Fibroblast of upper back skin (primary cell): ENCODE measurements around the gene RGR.
"Not testable (repeated sequence)": the region's sequence is repeated elsewhere in the genome, so short reads cannot be mapped to it uniquely, and the experiment has no call there.

ENCODE experiments used
- DNase-seq: peaks from one replicate; pipeline ENCODE4 v3.0.0-alpha.2; 2013

RGR gene

DNA sequence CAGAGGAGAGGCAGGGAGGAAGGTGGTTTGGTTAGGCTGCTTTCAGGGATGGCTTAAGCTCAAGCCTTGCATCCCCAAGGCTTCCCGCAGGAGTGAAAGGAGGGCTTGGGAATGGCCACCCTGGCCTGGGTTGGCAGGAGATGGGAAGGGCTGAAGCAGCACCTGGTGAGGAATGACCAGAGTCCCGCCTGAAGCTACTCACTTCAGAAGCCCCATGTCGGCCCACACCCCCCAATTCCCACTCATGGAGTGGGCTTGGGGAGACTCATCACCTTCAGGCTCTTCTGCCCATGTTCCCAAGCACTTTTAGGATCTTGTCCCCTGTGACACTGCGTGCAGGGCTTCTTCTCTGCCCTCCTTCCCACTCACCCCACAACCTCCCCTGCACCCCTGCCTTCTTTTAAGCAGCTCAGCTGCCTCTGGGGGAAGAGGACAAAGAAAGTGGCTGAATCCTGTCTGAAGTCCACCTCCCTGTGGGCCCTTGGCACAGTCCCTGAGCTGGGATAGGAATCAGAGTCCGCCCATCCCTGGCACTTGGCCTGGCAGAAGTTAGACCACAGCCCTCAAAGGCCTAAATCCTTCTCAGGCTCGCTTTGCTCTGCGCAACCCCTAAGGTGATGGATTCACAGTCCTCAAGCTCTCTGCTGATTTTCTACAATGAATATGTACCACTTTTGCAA is 16.5 kb downstream of the RGR start:
- DNase-seq, result no peak

DNA sequence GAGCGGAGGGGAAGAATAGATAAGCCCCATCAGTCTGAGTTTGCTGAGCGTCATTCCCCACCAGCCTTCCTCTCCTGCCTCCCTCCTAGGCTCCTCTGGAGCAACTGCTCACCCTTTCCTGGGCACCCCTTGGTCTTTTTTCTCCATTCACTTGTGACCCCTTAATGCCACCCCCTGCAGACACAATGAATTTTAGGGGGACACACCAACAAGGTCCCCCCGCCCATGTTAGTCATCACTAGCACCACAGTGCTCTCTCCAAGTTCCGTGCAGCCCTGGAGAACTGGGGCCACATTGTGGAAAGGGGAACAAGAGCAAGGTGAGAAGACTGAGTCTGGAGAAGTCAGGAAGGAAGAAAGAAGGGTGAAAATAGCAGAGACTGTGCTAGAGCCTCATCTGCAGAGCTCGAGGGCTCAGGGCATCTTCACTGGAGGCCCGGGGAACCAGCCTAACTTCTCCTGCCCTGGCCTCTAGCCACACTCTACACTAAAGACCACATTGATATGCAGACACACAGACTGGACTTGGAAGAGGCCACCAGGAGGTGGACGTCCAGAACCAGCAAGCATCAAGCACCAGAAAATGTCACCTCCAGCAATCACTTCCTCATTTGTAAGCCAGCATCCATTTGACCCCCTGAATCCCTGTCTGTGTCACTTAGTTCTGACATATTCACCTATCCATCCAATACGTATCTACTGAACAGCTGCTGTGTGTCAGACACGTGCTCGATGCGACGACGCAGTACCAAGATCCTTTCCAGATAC is 17.5 kb downstream of the RGR start:
- no peak for DNase-seq

- no peak for DNase-seq
These were observed 18.9 kb downstream of the RGR start for GRCh38 chr10:84263716-84264115.

- peak; percentile 54 for DNase-seq
These were observed 19.8 kb downstream of the RGR start for GRCh38 chr10:84264611-84265141.

DNA sequence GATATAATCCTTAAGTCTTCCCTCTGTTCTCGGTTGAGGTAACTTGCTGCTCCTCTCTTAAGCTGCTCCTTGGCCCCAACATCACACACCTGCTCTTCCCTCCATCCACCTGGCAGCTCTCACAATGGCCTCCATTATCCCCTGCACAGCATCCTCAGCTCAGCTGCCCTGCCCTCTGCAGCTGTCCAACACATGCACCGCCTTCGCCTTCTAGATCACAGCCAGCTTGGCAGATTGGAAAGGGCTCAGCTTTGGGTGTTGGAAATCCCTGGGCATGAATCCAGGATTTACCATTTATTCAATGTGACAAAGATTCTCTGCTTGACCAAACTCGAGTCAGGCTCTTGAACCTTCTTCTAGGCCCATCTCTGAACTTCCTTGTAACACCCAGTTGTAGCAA is 20.6 kb downstream of the RGR start:
- DNase-seq, result no peak

DNA sequence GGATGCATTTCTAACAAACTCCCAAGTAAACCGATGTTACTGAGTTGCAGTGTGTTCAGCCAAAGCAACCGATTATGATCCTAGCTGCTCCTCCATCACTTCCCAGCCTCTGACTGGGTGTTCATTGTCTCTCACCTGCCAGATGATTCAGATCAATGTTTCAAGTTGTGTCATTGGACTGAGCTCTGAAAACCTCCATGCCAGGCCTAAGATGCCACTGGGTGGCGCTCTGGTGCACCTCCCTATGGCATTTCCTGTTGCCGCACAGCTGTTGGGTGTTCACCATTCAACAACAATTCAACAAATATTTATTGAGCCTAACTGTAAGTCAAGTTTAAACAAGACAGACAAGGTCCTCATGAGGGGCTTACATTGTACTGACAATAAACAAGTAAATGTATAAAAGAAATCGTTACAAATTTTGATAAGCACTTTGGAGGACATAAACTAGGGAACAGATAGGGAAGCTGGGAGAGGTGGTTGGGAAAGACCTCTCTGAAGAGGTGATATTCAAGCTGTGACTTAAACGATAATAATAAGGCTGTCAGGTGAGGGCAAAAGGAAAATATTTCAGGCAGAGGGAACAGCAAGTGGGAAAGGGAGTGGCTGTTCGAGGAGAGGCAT is 22.8 kb downstream of the RGR start:
- peak; percentile 35 for DNase-seq

DNA sequence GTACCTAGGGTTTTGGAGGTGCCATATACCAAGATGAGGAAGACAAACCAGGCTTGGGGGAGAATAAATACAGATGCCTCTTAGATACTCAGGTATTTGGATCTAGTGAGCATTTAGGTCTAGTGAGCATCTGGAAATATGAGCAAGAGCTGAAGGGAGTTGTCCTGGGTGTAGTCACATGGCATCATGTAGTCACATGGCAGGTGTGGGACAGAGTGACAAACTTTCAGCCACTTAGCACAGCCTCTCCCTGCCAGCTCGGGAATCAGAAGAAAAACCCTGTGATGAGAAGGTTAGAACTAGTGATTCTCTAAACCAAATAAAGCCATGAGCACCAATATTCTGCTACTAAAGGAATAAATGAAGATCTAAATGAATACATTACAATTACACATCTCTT is 24.3 kb downstream of the RGR start:
- no peak for DNase-seq

GRCh38 chr10:84269773-84270172 is 24.9 kb downstream of the RGR start:
- peak; percentile 89 for DNase-seq

DNA sequence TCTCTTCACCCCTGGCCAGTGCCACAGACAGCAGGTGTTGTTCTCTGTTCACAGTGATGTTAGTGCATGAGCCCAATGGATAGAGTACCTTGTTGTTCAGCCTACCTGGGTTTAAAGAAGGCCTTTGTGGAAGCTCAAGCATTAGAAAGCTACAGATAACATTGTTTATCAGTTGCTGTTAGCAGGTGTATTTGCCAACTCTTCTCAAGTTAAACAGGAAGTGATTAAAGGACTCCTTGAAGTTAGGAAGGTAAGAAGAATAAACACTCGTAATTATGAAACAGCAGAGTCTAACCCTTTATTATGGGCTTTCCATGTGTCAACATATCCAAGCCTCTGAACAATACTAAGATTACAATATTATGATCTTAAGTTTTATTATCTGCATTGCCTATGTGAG is 25.9 kb downstream of the RGR start:
- DNase-seq, result no peak

GRCh38 chr10:84279876-84280475 is 35.1 kb downstream of the RGR start:
- DNase-seq, result not testable (repeated sequence)

DNA sequence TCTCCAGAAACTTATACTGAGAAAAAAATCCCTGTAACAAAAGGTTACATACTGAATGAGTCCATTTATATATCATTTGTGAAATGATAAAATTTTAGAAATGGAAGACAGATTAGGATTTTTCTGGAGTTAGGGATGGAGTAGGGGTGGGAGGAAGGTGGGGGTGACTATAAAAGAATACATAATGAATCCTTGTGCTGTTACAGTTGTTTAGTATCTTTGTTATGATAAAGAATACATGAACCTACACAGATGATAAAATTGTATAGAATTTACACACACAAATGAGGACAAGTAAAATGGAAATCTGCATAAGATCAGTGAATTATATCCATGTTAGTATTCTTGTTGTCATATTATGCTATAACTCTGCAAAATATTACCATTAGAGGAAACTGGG is 41.8 kb downstream of the RGR start:
- no peak for DNase-seq

DNA sequence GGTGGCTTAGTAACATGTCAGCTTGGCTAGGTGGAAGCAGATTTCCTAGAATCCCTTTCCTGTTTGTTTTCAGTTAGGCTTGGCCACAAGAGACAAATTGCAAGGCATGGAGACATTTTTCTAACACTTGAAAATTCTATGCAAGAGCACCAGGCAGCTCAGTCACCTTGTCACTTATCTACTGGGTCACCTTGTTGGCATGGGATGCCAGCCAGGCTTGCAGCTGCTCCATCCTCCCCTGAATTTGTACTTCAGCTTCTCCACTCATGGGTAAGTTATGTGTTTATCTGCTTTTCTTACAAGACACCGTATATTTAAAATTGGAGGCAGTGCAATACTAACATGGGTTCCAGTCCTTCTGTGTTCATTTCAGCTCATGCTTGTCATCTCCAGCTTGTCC is 43.3 kb downstream of the RGR start:
- no peak for DNase-seq

DNA sequence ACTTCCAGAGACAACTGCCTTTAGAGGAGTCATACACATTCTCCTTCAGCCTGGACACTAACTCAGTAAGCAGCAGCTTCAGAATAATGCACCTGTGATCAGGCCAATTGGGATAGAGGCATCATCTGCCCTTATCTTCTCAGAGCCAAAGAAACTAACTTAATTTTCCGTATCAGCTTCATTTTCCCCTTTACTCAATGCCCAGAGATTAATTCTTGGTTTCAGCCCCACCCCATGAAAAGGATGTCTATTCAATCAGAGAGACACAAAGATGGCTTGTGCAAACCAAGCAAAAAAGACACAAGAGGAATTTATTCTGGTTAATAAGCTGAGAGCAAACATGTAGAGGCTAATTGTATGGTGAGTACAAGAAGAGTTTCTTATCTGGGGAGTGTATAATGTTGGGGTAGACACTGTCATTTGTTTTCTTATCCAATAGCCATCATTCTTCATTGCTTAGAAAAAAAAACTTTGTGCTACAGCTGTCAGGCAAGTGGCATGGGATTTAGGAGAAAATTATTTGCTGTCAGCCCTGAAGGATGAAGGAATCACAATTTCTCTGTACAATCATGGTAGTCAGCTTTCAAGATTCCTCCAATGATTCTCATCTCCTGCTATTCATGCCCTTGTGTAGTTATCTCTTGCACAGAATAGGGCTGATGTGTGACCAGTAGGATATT is 44.8 kb downstream of the RGR start:
- DNase-seq, result no peak

- no peak for DNase-seq
These were observed 45.4 kb downstream of the RGR start for GRCh38 chr10:84290235-84290634.

DNA sequence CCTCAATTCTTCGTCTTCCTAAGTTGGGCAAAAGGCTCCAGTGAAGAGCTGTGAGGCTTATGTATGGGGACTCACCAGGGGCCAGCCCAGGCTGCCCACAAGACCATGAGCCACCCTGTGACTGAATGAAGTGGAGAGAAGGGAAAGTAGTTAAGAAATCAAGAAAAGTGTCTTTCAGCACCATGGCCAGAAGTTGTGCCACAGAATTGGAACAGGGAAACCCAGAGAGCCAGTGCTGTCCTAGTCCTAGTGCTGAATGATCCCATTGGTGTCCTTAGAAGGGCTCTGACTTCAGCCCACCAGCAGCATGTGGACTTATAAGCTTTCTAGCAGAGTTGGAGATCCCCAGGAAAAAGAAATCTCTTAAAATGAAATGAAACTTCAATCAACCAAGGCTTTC is 46.5 kb downstream of the RGR start:
- DNase-seq, result peak; percentile 46

DNA sequence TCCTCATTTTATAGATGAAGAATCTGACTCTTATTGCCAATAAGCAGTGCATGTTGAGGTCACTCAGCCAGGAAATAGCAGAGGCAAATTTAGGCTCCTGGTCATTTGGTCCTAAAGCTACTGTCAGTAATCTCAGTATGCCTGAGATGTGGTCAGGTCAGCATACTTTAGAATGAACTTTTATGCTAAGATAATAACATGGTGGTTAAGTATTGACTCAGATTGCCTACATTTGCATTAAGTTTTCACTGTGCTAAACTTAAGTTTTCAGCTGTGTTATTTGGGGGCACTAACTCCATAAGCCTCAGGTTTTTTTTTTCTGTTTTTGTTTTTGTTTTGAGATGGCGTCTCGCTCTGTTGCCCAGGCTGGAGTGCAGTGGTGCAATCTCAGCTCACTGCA is 47.6 kb downstream of the RGR start:
- no peak for DNase-seq

- DNase-seq, result no peak
These were observed 48.3 kb downstream of the RGR start for GRCh38 chr10:84293171-84293570.

- DNase-seq, result no peak
These were observed 48.7 kb downstream of the RGR start for GRCh38 chr10:84293574-84294016.

GRCh38 chr10:84294766-84295447 is 50.1 kb downstream of the RGR start:
- no peak for DNase-seq

DNA sequence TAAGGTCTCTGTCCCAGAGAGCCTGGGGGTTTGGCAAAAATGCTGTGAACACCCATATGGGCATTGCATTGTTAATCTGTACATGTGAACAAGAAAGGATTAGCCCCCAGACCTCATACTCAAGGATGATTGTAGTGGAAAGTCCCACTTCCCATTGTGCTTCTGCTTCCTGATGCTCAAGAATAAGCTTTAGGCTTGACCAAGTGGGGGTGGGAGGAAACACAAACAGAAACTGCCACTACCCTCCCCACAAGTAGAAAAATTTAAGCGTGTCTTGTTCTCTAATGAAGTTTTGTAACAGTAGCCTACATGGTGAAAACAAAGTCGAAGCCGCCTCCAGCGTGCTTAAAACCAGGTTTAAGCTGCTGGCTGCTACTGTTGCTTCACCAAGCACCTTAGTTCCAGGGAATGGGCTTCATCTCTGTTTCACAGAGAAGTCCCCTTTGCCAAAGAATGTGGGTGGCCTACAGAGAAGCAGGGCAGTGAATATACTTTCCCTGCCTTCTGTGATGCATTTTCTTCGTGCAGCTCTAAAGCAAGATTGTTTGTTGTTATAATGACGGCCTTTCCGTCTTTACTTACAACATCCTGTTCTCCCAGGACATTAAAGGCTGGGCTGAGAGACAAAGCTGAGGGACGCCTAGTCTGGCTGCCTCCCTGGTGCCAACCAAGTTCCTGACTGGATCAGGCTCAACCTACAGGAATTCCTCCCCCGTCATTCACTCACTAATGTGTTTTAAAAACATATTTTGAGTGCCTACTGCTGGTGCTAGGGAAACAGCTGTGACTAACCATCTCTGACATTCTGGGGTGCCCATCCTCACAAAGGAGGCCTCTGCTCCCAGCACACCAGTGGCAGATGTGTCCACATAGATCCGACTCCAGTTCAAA is 51.5 kb downstream of the RGR start:
- DNase-seq, result peak; percentile 23

- no peak for DNase-seq
These were observed 53.2 kb downstream of the RGR start for GRCh38 chr10:84298057-84298456.
